GM23338 (cell line): ENCODE data around the gene DCN.

Experiments used
- EZH2 ChIP-seq: fragments of 200-600 bp; sonication (generic); IDR thresholded peaks from one replicate; pipeline ENCODE4 v1.8.0; 2017; ENCODE audit warnings: antibody characterized with exemption, mild to moderate bottlenecking, low read depth; ENCODE audit not compliant: unreplicated experiment
- EZH2phosphoT487 ChIP-seq: fragments of 200-600 bp; sonication (generic); IDR thresholded peaks from one replicate; pipeline ENCODE4 v1.8.1; 2018; ENCODE audit warnings: antibody characterized with exemption; ENCODE audit not compliant: unreplicated experiment
- JUNB ChIP-seq: IDR thresholded peaks from one replicate; pipeline ENCODE4 v1.6.1; 2016; ENCODE audit warnings: antibody characterized with exemption; ENCODE audit not compliant: unreplicated experiment
- POLR2AphosphoS5 ChIP-seq: IDR thresholded peaks from 2 replicates; pipeline ENCODE4 v1.6.1; 2016; ENCODE audit warnings: antibody characterized with exemption, low read depth
- ZNF331 ChIP-seq: fragments of 250-450 bp; sonication (Bioruptor Pico); IDR thresholded peaks from 2 replicates; pipeline ENCODE4 v1.5.0; 2020; ENCODE audit warnings: low read depth, mild to moderate bottlenecking, moderate library complexity
- TF ChIP-seq, protein P1 (sequence below), 2 experiments: fragments of 200-600 bp in 1 of 2; sonication (generic) in 1 of 2; conservative IDR thresholded peaks; 2 replicates each; pipeline versions ENCODE4 v1.5.1 to v1.6.1; 2016 to 2017; ENCODE audit warnings: antibody characterized with exemption in 2 of 2, low read depth in 2 of 2, mild to moderate bottlenecking in 2 of 2, moderate library complexity in 1 of 2

- TF ChIP-seq POLR2AphosphoS5 (no peak), EZH2 (no peak), EZH2phosphoT487 (no peak), JUNB (no peak), ZNF331 (CRISPR knock-in tag) (no peak)
- TF ChIP-seq, protein P1, sequence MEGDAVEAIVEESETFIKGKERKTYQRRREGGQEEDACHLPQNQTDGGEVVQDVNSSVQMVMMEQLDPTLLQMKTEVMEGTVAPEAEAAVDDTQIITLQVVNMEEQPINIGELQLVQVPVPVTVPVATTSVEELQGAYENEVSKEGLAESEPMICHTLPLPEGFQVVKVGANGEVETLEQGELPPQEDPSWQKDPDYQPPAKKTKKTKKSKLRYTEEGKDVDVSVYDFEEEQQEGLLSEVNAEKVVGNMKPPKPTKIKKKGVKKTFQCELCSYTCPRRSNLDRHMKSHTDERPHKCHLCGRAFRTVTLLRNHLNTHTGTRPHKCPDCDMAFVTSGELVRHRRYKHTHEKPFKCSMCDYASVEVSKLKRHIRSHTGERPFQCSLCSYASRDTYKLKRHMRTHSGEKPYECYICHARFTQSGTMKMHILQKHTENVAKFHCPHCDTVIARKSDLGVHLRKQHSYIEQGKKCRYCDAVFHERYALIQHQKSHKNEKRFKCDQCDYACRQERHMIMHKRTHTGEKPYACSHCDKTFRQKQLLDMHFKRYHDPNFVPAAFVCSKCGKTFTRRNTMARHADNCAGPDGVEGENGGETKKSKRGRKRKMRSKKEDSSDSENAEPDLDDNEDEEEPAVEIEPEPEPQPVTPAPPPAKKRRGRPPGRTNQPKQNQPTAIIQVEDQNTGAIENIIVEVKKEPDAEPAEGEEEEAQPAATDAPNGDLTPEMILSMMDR (conservative IDR thresholded peaks at IDR 0.05; ENCODE audit: low read depth in 2 of 2), result no peak
Observed at GRCh38 chr12:91210144-91210543, 27.5 kb upstream of the DCN start.
